GM23248 (cell line): ENCODE data around the gene GALNT18.

Experiments
- EZH2 ChIP-seq: fragments of 200-600 bp; sonication (generic); IDR thresholded peaks from 2 replicates; pipeline ENCODE4 v1.6.1; 2018; ENCODE audit warnings: antibody characterized with exemption, mild to moderate bottlenecking; ENCODE audit not compliant: insufficient read depth, poor library complexity, severe bottlenecking
- EZH2phosphoT487 ChIP-seq: fragments of 200-600 bp; sonication (generic); IDR thresholded peaks from 2 replicates; pipeline ENCODE4 v1.6.1; 2018; ENCODE audit warnings: antibody characterized with exemption, moderate library complexity, mild to moderate bottlenecking, low read depth; ENCODE audit not compliant: insufficient read depth

- TF ChIP-seq EZH2 (no peak), EZH2phosphoT487 (no peak)
These were observed 305.1 kb downstream of the GALNT18 start for GRCh38 chr11:11316651-11317230.
